ENCODE data around the gene MARCO. TPM values are rescaled to one million over a fixed set of nuclear protein-coding genes. Genes with fewer than 3 reads are reported as not detected.
"Not testable (repeated sequence)": the region's sequence is repeated elsewhere in the genome, so short reads cannot be mapped to it uniquely, and the experiment has no call there.

Gene MARCO
- total and polyA plus RNA-seq, 4 donors, result 21.8 to 113 (median 61.6) TPM

- Histone ChIP-seq H3K9me3 (ENCODE audit: control insufficient read depth in 4 of 4, low read length in 3 of 4) (no peaks in the 10 kb centered on the region), H3K36me3 (ENCODE audit: control insufficient read depth in 4 of 4, insufficient read depth in 3 of 4, low read depth in 1 of 4, low read length in 3 of 4) (no peaks in the 10 kb centered on the region), H3K27ac (ENCODE audit: low read depth in 1 of 2, low read length in 2 of 2) (no peak overlapping the region), H3K4me3 (ENCODE audit: low read depth in 1 of 3, low read length in 3 of 3) (no peak overlapping the region), H3K27me3 (ENCODE audit: control insufficient read depth in 4 of 4, insufficient read depth in 4 of 4, low read length in 3 of 4) (no peaks in the 10 kb centered on the region), H3K4me1 (ENCODE audit: control insufficient read depth in 4 of 4, insufficient read depth in 4 of 4, low read length in 3 of 4) (peaks cover 0 to 11% (median 4%) of the 10 kb centered on the region in 4 donors), H3K9ac (ENCODE audit: low read depth in 1 of 2, low read length in 2 of 2) (no peak overlapping the region)
- TF ChIP-seq FOXA2 (IDR thresholded peaks at IDR 0.05) (no peak), FOXA1 (IDR thresholded peaks at IDR 0.05) (no peak), EGR1 (IDR thresholded peaks at IDR 0.05; ENCODE audit: low read depth in 2 of 2) (no peak), GABPA (IDR thresholded peaks at IDR 0.05 in 1 of 2, conservative IDR thresholded peaks at IDR 0.05 in 1 of 2) (no peak), HNF4G (IDR thresholded peaks at IDR 0.05) (no peak), HNF4A (conservative IDR thresholded peaks at IDR 0.05) (no peak), RXRA (IDR thresholded peaks at IDR 0.05) (no peak), RAD21 (IDR thresholded peaks at IDR 0.05) (no peak), NR2F2 (IDR thresholded peaks at IDR 0.05) (no peak), YY1 (IDR thresholded peaks at IDR 0.05) (no peak), SP1 (IDR thresholded peaks at IDR 0.05) (no peak), ZBTB33 (IDR thresholded peaks at IDR 0.05) (no peak)
- TF ChIP-seq, protein P1, sequence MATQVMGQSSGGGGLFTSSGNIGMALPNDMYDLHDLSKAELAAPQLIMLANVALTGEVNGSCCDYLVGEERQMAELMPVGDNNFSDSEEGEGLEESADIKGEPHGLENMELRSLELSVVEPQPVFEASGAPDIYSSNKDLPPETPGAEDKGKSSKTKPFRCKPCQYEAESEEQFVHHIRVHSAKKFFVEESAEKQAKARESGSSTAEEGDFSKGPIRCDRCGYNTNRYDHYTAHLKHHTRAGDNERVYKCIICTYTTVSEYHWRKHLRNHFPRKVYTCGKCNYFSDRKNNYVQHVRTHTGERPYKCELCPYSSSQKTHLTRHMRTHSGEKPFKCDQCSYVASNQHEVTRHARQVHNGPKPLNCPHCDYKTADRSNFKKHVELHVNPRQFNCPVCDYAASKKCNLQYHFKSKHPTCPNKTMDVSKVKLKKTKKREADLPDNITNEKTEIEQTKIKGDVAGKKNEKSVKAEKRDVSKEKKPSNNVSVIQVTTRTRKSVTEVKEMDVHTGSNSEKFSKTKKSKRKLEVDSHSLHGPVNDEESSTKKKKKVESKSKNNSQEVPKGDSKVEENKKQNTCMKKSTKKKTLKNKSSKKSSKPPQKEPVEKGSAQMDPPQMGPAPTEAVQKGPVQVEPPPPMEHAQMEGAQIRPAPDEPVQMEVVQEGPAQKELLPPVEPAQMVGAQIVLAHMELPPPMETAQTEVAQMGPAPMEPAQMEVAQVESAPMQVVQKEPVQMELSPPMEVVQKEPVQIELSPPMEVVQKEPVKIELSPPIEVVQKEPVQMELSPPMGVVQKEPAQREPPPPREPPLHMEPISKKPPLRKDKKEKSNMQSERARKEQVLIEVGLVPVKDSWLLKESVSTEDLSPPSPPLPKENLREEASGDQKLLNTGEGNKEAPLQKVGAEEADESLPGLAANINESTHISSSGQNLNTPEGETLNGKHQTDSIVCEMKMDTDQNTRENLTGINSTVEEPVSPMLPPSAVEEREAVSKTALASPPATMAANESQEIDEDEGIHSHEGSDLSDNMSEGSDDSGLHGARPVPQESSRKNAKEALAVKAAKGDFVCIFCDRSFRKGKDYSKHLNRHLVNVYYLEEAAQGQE (IDR thresholded peaks at IDR 0.05), result no peak
- TF ChIP-seq, protein P2, sequence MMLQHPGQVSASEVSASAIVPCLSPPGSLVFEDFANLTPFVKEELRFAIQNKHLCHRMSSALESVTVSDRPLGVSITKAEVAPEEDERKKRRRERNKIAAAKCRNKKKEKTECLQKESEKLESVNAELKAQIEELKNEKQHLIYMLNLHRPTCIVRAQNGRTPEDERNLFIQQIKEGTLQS (IDR thresholded peaks at IDR 0.05), result no peak
- 74% methylated on average over 3 of the region's 3 CpGs for WGBS
- no peak for DNase-seq (ENCODE audit: low spot score)
These were observed 3.9 kb downstream of the MARCO start for GRCh38 chr2:118945881-118946280.

GRCh38 chr2:118948266-118948665, 6.3 kb downstream of the MARCO start:
- not testable (repeated sequence) for H3K4me3 ChIP-seq (ENCODE audit: low read depth in 1 of 3, low read length in 3 of 3); H3K9me3 ChIP-seq (ENCODE audit: control insufficient read depth in 4 of 4, low read length in 3 of 4); H3K27me3 ChIP-seq (ENCODE audit: control insufficient read depth in 4 of 4, insufficient read depth in 4 of 4, low read length in 3 of 4); DNase-seq (ENCODE audit: low spot score); H3K4me1 ChIP-seq (ENCODE audit: control insufficient read depth in 4 of 4, insufficient read depth in 4 of 4, low read length in 3 of 4); H3K36me3 ChIP-seq (ENCODE audit: control insufficient read depth in 4 of 4, insufficient read depth in 3 of 4, low read depth in 1 of 4, low read length in 3 of 4); H3K27ac ChIP-seq (ENCODE audit: low read depth in 1 of 2, low read length in 2 of 2); H3K9ac ChIP-seq (ENCODE audit: low read depth in 1 of 2, low read length in 2 of 2)
- 65% methylated on average over 3 of the region's 3 CpGs for WGBS
